MM.1S (cell line): ENCODE data around the gene NFAT5.
A peak's percentile ranks its signal among the peaks of the same experiment; 100 is the strongest.
"Not testable (repeated sequence)": the region's sequence is repeated elsewhere in the genome, so short reads cannot be mapped to it uniquely, and the experiment has no call there.

Experiments
- DNase-seq: peaks from one replicate; pipeline ENCODE4 v3.0.0-alpha.2; 2015
- H2AFZ ChIP-seq: fragments of 300-600 bp; sonication (generic); 2 replicates; pipeline ENCODE4 v1.6.0; 2016; ENCODE audit warnings: antibody characterized with exemption, low read length
- H3F3A ChIP-seq: fragments of 300-600 bp; sonication (generic); 2 replicates; pipeline ENCODE4 v1.6.1; 2016; ENCODE audit warnings: mild to moderate bottlenecking, antibody characterized with exemption, low read length, moderate library complexity, mixed read lengths; ENCODE audit not compliant: insufficient read depth
- H3K27ac ChIP-seq: fragments of 300-600 bp; sonication (generic); 2 replicates; pipeline ENCODE4 v1.5.1; 2016; ENCODE audit warnings: mild to moderate bottlenecking, low read length
- H3K27me3 ChIP-seq: fragments of 300-600 bp; sonication (generic); replicated peaks from 2 replicates; pipeline ENCODE4 v1.6.0; 2016; ENCODE audit warnings: low read length; ENCODE audit not compliant: insufficient read depth
- H3K36me3 ChIP-seq: fragments of 300-600 bp; sonication (generic); replicated peaks from 2 replicates; pipeline ENCODE4 v1.6.1; 2016; ENCODE audit warnings: mild to moderate bottlenecking, low read length, mixed read lengths; ENCODE audit not compliant: insufficient read depth
- H3K4me1 ChIP-seq: fragments of 300-600 bp; sonication (generic); 2 replicates; pipeline ENCODE4 v1.6.1; 2016; ENCODE audit warnings: low read length, mixed read lengths
- H3K4me2 ChIP-seq: fragments of 300-600 bp; sonication (generic); 2 replicates; pipeline ENCODE4 v1.6.0; 2016; ENCODE audit warnings: low read depth, low read length
- H3K4me3 ChIP-seq: fragments of 300-600 bp; sonication (generic); 2 replicates; pipeline ENCODE4 v1.5.1; 2016; ENCODE audit warnings: low read length, mixed read lengths
- H3K79me2 ChIP-seq: fragments of 300-600 bp; sonication (generic); 2 replicates; pipeline ENCODE4 v1.6.1; 2016; ENCODE audit warnings: mixed run types, low read length, mixed read lengths
- H3K9ac ChIP-seq: fragments of 300-600 bp; sonication (generic); 2 replicates; pipeline ENCODE4 v1.6.1; 2016; ENCODE audit warnings: low read length, mixed read lengths
- H3K9me2 ChIP-seq: fragments of 300-600 bp; sonication (generic); replicated peaks from 2 replicates; pipeline ENCODE4 v1.6.1; 2016; ENCODE audit warnings: mild to moderate bottlenecking, low read length, mixed read lengths; ENCODE audit not compliant: insufficient read depth
- H3K9me3 ChIP-seq: fragments of 300-600 bp; sonication (generic); replicated peaks from 2 replicates; pipeline ENCODE4 v1.6.1; 2016; ENCODE audit warnings: mild to moderate bottlenecking, low read length, mixed read lengths; ENCODE audit not compliant: insufficient read depth
- H4K20me1 ChIP-seq: fragments of 300-600 bp; sonication (generic); 2 replicates; pipeline ENCODE4 v1.6.1; 2016; ENCODE audit warnings: mild to moderate bottlenecking, low read length, moderate library complexity, mixed read lengths; ENCODE audit not compliant: insufficient read depth
- CTCF ChIP-seq: fragments of 300-600 bp; sonication (generic); IDR thresholded peaks from 2 replicates; pipeline ENCODE4 v1.5.1; 2016; ENCODE audit warnings: antibody characterized with exemption, low read length, mixed read lengths
- EZH2 ChIP-seq: fragments of 300-600 bp; sonication (generic); optimal IDR thresholded peaks from 2 replicates; pipeline ENCODE3; 2017; ENCODE audit warnings: low read depth, mild to moderate bottlenecking, antibody characterized with exemption, low read length, mixed read lengths
- EZH2phosphoT487 ChIP-seq: fragments of 300-600 bp; sonication (generic); IDR thresholded peaks from 2 replicates; pipeline ENCODE4 v1.6.1; 2018; ENCODE audit warnings: antibody characterized with exemption, low read length

The NFAT5 gene

GRCh38 chr16:69565671-69566239, at the start of gene NFAT5:
Gene NFAT5 (plus strand): TSS chr16:69565966. CDS start chr16:69566302, 336 bp downstream.
- TF ChIP-seq CTCF (no peak), EZH2 (no peak), EZH2phosphoT487 (no peak)
- no peaks in the 10 kb centered on the region for H3K9me2 ChIP-seq
- no peaks in the 10 kb centered on the region for H3K36me3 ChIP-seq
- no peaks in the 10 kb centered on the region for H3K27me3 ChIP-seq
- H4K20me1 ChIP-seq: no peaks in the 10 kb centered on the region
- peaks cover 13% of the 10 kb centered on the region for H3K4me1 ChIP-seq
- H3K79me2 ChIP-seq: peaks cover 40% of the 10 kb centered on the region
- peak within 1 kb of the TSS; percentile 76 for H3K27ac ChIP-seq
- DNase-seq: peak; percentile 82
- H2AFZ ChIP-seq: peak within 1 kb of the TSS; percentile 93
- H3F3A ChIP-seq: peaks cover 26% of the 10 kb centered on the region
- H3K9me3 ChIP-seq: no peaks in the 10 kb centered on the region
- H3K9ac ChIP-seq: peak within 1 kb of the TSS; percentile 74
- H3K4me2 ChIP-seq: peak within 1 kb of the TSS; percentile 82
- peak within 1 kb of the TSS; percentile 96 for H3K4me3 ChIP-seq

- not testable (repeated sequence) for H3K4me3 ChIP-seq, H3K27me3 ChIP-seq, H3K9ac ChIP-seq, H3K79me2 ChIP-seq, H3K36me3 ChIP-seq, H3K27ac ChIP-seq, DNase-seq, H2AFZ ChIP-seq, H3K9me2 ChIP-seq, H4K20me1 ChIP-seq, H3K4me2 ChIP-seq, H3K9me3 ChIP-seq
- Histone ChIP-seq H3K4me1 (peaks cover 19% of the 10 kb centered on the region), H3F3A (peaks cover 15% of the 10 kb centered on the region)
Measured at GRCh38 chr16:69517914-69518313, 47.9 kb upstream of the NFAT5 start.

GRCh38 chr16:69520413-69520799, 45.4 kb upstream of the NFAT5 start:
- no peaks in the 10 kb centered on the region for H4K20me1 ChIP-seq
- no peak for TF ChIP-seq EZH2phosphoT487
- TF ChIP-seq CTCF: no peak
- TF ChIP-seq EZH2: no peak
- no peak overlapping the region for H3K4me3 ChIP-seq
- peak overlapping the region; percentile 56 for H2AFZ ChIP-seq
- H3K9me2 ChIP-seq: no peaks in the 10 kb centered on the region
- no peak for DNase-seq
- no peaks in the 10 kb centered on the region for H3K36me3 ChIP-seq
- no peaks in the 10 kb centered on the region for H3K79me2 ChIP-seq
- peak overlapping the region; percentile 13; the same call in 1 of the 2 replicates for H3K9ac ChIP-seq
- H3K4me2 ChIP-seq: peak overlapping the region; percentile 51; the same call in 1 of the 2 replicates
- H3K27ac ChIP-seq: peak overlapping the region; percentile 54; the same call in 1 of the 2 replicates
- H3F3A ChIP-seq: peaks cover 15% of the 10 kb centered on the region
- H3K9me3 ChIP-seq: no peaks in the 10 kb centered on the region
- peaks cover 15% of the 10 kb centered on the region for H3K4me1 ChIP-seq
- H3K27me3 ChIP-seq: no peaks in the 10 kb centered on the region
